GM23338 (cell line): ENCODE data around the gene CCDC174. TPM values are rescaled to one million over a fixed set of nuclear protein-coding genes. Genes with fewer than 3 reads are reported as not detected.

Source experiments
- ATAC-seq: fragments of 200-7000 bp; cut with Tn5 transposase; 3 replicates; pipeline ENCODE4 v1.9.1; 2020
- DNase-seq: peaks from one replicate; pipeline ENCODE4 v3.0.0-alpha.2; 2015; ENCODE audit warnings: low spot score
- H2AFZ ChIP-seq: fragments of 200-600 bp; sonication (generic); 2 replicates; pipeline ENCODE4 v1.8.0; 2016; ENCODE audit warnings: antibody characterized with exemption, mild to moderate bottlenecking, moderate library complexity
- H3F3A ChIP-seq: fragments of 200-600 bp; sonication (generic); replicated peaks from 2 replicates; pipeline ENCODE4 v1.8.0; 2017; ENCODE audit warnings: antibody characterized with exemption, mixed run types, low read depth
- H3K27ac ChIP-seq: fragments of 200-600 bp; sonication (generic); 2 replicates; pipeline ENCODE4 v1.6.1; 2016; ENCODE audit warnings: low read depth
- H3K27me3 ChIP-seq: fragments of 200-600 bp; sonication (generic); 2 replicates; pipeline ENCODE4 v1.8.0; 2016; ENCODE audit warnings: mild to moderate bottlenecking, mixed run types, moderate library complexity; ENCODE audit not compliant: insufficient read depth
- H3K36me3 ChIP-seq: fragments of 200-600 bp; sonication (generic); 2 replicates; pipeline ENCODE4 v1.8.0; 2016; ENCODE audit warnings: mild to moderate bottlenecking; ENCODE audit not compliant: insufficient read depth
- H3K4me1 ChIP-seq: fragments of 200-600 bp; sonication (generic); 2 replicates; pipeline ENCODE4 v1.8.0; 2016; ENCODE audit warnings: mild to moderate bottlenecking, moderate library complexity; ENCODE audit not compliant: insufficient read depth
- H3K4me2 ChIP-seq: fragments of 200-600 bp; sonication (generic); 2 replicates; pipeline ENCODE4 v1.7.1; 2017; ENCODE audit warnings: mixed run types
- H3K4me3 ChIP-seq: fragments of 200-600 bp; sonication (generic); 2 replicates; pipeline ENCODE4 v1.6.1; 2016; ENCODE audit warnings: mixed run types
- H3K79me2 ChIP-seq: fragments of 200-600 bp; sonication (generic); replicated peaks from 2 replicates; pipeline ENCODE4 v1.8.0; 2017; ENCODE audit warnings: mild to moderate bottlenecking; ENCODE audit not compliant: insufficient read depth
- H3K9me2 ChIP-seq: fragments of 200-600 bp; sonication (generic); 2 replicates; pipeline ENCODE4 v1.8.0; 2017; ENCODE audit not compliant: insufficient read depth
- H4K20me1 ChIP-seq: fragments of 200-600 bp; sonication (generic); replicated peaks from 2 replicates; pipeline ENCODE4 v1.8.0; 2017; ENCODE audit warnings: mild to moderate bottlenecking; ENCODE audit not compliant: insufficient read depth
- H3K27ac Mint-ChIP-seq: 2 replicates; pipeline ENCODE4 v1.8.0; 2020; ENCODE audit warnings: inconsistent platforms, mild to moderate bottlenecking, moderate library complexity, mixed read lengths
- H3K27me3 Mint-ChIP-seq: 3 replicates; pipeline ENCODE4 v1.8.0; 2022; ENCODE audit warnings: low read depth, mild to moderate bottlenecking, moderate library complexity, mixed read lengths, inconsistent platforms; ENCODE audit not compliant: insufficient read depth, poor library complexity
- H3K36me3 Mint-ChIP-seq: 3 replicates; pipeline ENCODE4 v1.8.0; 2021; ENCODE audit warnings: low read depth, mild to moderate bottlenecking, inconsistent platforms, moderate library complexity, mixed read lengths
- H3K4me1 Mint-ChIP-seq: 3 replicates; pipeline ENCODE4 v1.8.0; 2020; ENCODE audit warnings: mild to moderate bottlenecking, inconsistent platforms, mixed read lengths
- H3K4me3 Mint-ChIP-seq: 3 replicates; pipeline ENCODE4 v1.8.0; 2021; ENCODE audit warnings: moderate library complexity, mild to moderate bottlenecking, inconsistent platforms, mixed read lengths
- H3K9me3 Mint-ChIP-seq: 3 replicates; pipeline ENCODE4 v1.8.0; 2020; ENCODE audit warnings: moderate library complexity, mild to moderate bottlenecking, inconsistent platforms, mixed read lengths
- CREB1 ChIP-seq: fragments of 250-450 bp; sonication (Bioruptor Pico); IDR thresholded peaks from 2 replicates; pipeline ENCODE4 v1.5.0; 2020; ENCODE audit warnings: low read depth, mild to moderate bottlenecking, moderate library complexity
- STAT1 ChIP-seq: IDR thresholded peaks from one replicate; pipeline ENCODE4 v1.6.1; 2016; ENCODE audit warnings: antibody characterized with exemption; ENCODE audit not compliant: unreplicated experiment
- polyA plus RNA-seq: library from polyadenylated mRNA; unstranded; fragments of >200 nt; fragmentation: Nextera tagmentation; extraction: Ambion mirVana; gene quantifications from 2 replicates; pipeline ENCODE4 v1.2.1, GENCODE V29; 2016
- total RNA-seq: library from RNA; depleted of rRNA; stranded (reverse); fragments of >200 nt; shearing (Covaris generic); gene quantifications from 2 replicates; pipeline ENCODE4 v1.2.3, GENCODE V29; 2014
- TF ChIP-seq, protein P1 (sequence below): fragments of 250-450 bp; sonication (Bioruptor Pico); IDR thresholded peaks from 2 replicates; pipeline ENCODE4 v1.5.0; 2020; ENCODE audit warnings: mild to moderate bottlenecking, moderate library complexity

CCDC174 gene
- total and polyA plus RNA-seq, 2 experiments from 2014 or later = 11.2 to 46.3 TPM

DNA sequence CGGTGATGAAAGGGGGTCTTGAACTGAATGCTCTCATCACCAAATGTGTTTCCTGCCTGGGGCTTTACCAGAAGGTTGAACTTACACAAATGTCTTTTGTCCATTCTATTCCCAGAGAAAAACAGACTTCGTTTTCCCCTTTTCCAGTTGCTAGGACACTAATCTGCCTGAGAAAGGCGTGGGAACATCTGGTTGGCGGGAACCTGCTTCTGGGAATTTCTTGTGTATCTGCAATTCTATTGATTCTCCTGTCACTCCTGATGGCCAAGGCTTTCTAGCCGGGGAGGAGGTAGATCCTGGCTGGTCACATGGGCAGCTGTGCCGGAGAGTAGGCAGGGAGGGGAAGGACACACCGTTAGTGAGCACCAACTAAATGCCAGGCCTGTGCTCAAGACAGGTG, 31.1 kb upstream of the CCDC174 start:
- Histone ChIP-seq H3K4me3 (no peak overlapping the region), H4K20me1 (no peaks in the 10 kb centered on the region), H3K4me1 (0 out of 2 replicates have a peak, but pooled peaks cover 7% of the 10 kb centered on the region), H3K27ac (no peak overlapping the region), H3K36me3 (no peaks in the 10 kb centered on the region), H2AFZ (no peak overlapping the region), H3K27me3 (no peaks in the 10 kb centered on the region), H3K4me2 (no peak overlapping the region), H3K9me2 (no peaks in the 10 kb centered on the region; the same call in 1 of the 2 replicates), H3F3A (no peaks in the 10 kb centered on the region), H3K79me2 (no peaks in the 10 kb centered on the region)
- peaks cover 11% of the 10 kb centered on the region for H3K27me3 Mint-ChIP-seq
- H3K9me3 Mint-ChIP-seq = no peaks in the 10 kb centered on the region
- H3K36me3 Mint-ChIP-seq = no peaks in the 10 kb centered on the region; the same call in 2 of the 3 replicates
- H3K4me1 Mint-ChIP-seq = peaks cover 26% of the 10 kb centered on the region
- H3K27ac Mint-ChIP-seq = no peak overlapping the region
- no peak for TF ChIP-seq STAT1
- TF ChIP-seq, protein P1, sequence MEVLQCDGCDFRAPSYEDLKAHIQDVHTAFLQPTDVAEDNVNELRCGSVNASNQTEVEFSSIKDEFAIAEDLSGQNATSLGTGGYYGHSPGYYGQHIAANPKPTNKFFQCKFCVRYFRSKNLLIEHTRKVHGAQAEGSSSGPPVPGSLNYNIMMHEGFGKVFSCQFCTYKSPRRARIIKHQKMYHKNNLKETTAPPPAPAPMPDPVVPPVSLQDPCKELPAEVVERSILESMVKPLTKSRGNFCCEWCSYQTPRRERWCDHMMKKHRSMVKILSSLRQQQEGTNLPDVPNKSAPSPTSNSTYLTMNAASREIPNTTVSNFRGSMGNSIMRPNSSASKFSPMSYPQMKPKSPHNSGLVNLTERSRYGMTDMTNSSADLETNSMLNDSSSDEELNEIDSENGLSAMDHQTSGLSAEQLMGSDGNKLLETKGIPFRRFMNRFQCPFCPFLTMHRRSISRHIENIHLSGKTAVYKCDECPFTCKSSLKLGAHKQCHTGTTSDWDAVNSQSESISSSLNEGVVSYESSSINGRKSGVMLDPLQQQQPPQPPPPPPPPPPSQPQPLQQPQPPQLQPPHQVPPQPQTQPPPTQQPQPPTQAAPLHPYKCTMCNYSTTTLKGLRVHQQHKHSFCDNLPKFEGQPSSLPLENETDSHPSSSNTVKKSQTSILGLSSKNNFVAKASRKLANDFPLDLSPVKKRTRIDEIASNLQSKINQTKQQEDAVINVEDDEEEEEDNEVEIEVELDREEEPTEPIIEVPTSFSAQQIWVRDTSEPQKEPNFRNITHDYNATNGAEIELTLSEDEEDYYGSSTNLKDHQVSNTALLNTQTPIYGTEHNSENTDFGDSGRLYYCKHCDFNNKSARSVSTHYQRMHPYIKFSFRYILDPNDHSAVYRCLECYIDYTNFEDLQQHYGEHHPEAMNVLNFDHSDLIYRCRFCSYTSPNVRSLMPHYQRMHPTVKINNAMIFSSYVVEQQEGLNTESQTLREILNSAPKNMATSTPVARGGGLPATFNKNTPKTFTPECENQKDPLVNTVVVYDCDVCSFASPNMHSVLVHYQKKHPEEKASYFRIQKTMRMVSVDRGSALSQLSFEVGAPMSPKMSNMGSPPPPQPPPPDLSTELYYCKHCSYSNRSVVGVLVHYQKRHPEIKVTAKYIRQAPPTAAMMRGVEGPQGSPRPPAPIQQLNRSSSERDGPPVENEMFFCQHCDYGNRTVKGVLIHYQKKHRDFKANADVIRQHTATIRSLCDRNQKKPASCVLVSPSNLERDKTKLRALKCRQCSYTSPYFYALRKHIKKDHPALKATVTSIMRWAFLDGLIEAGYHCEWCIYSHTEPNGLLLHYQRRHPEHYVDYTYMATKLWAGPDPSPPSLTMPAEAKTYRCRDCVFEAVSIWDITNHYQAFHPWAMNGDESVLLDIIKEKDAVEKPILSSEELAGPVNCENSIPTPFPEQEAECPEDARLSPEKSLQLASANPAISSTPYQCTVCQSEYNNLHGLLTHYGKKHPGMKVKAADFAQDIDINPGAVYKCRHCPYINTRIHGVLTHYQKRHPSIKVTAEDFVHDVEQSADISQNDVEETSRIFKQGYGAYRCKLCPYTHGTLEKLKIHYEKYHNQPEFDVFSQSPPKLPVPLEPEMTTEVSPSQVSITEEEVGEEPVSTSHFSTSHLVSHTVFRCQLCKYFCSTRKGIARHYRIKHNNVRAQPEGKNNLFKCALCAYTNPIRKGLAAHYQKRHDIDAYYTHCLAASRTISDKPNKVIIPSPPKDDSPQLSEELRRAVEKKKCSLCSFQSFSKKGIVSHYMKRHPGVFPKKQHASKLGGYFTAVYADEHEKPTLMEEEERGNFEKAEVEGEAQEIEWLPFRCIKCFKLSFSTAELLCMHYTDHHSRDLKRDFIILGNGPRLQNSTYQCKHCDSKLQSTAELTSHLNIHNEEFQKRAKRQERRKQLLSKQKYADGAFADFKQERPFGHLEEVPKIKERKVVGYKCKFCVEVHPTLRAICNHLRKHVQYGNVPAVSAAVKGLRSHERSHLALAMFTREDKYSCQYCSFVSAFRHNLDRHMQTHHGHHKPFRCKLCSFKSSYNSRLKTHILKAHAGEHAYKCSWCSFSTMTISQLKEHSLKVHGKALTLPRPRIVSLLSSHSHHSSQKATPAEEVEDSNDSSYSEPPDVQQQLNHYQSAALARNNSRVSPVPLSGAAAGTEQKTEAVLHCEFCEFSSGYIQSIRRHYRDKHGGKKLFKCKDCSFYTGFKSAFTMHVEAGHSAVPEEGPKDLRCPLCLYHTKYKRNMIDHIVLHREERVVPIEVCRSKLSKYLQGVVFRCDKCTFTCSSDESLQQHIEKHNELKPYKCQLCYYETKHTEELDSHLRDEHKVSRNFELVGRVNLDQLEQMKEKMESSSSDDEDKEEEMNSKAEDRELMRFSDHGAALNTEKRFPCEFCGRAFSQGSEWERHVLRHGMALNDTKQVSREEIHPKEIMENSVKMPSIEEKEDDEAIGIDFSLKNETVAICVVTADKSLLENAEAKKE (CRISPR knock-in tag) = no peak
- H3K4me3 Mint-ChIP-seq = no peak overlapping the region
- ATAC-seq (peak; percentile 39), DNase-seq (peak; percentile 70)

DNA sequence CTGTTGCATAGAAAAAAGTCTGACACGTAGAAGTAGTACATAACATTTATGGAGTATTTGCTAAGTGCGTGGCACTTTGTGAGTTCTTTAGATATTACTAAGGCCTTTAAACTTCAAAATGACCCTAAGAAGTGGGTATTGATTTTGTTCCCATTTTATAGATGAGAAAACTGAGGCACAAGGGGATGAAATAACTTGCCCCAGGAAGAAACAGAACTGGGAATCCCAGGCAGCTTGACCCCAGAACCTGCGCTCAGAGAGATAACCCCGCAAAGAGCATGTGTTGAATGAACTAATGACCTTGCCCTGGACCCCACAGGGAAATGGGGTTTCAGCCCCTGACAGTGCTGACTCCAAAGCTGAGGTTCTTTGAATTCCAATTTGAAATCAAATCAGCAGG, 30.5 kb upstream of the CCDC174 start:
- H3K27me3 Mint-ChIP-seq = peaks cover 11% of the 10 kb centered on the region
- no peak overlapping the region for H3K27ac ChIP-seq
- H3K4me2 ChIP-seq = no peak overlapping the region
- peaks cover 28% of the 10 kb centered on the region for H3K4me1 Mint-ChIP-seq
- DNase-seq = no peak
- no peak overlapping the region for H3K4me3 Mint-ChIP-seq
- H3F3A ChIP-seq = no peaks in the 10 kb centered on the region
- H3K36me3 Mint-ChIP-seq = no peaks in the 10 kb centered on the region; the same call in 2 of the 3 replicates
- H3K27ac Mint-ChIP-seq = no peak overlapping the region
- no peak overlapping the region for H2AFZ ChIP-seq
- H3K36me3 ChIP-seq = no peaks in the 10 kb centered on the region
- no peaks in the 10 kb centered on the region; the same call in 1 of the 2 replicates for H3K9me2 ChIP-seq
- no peak overlapping the region for H3K4me3 ChIP-seq
- H3K79me2 ChIP-seq = no peaks in the 10 kb centered on the region
- H3K27me3 ChIP-seq = no peaks in the 10 kb centered on the region
- no peak for TF ChIP-seq CREB1 (CRISPR knock-in tag)
- no peaks in the 10 kb centered on the region for H4K20me1 ChIP-seq
- H3K4me1 ChIP-seq = 0 out of 2 replicates have a peak, but pooled peaks cover 8% of the 10 kb centered on the region
- H3K9me3 Mint-ChIP-seq = no peaks in the 10 kb centered on the region
- ATAC-seq = no peak
